Lung (tissue), 12 donors: ENCODE data around the gene MIR17HG. TPM values are rescaled to one million over a fixed set of nuclear protein-coding genes. Genes with fewer than 3 reads are reported as not detected.
A peak's percentile ranks its signal among the peaks of the same experiment; 100 is the strongest.

Experiments
- ATAC-seq: fragments of 200-7000 bp; cut with Tn5 transposase; one replicate; pipeline ENCODE4 v1.9.1; 2020; ENCODE audit warnings: moderate number of reproducible peaks; ENCODE audit not compliant: insufficient read depth, low FRiP score
- DNase-seq, 3 donors: peaks; one replicate each; pipeline ENCODE4 v3.0.0-alpha.2; 2013 to 2017
- H3K27ac ChIP-seq, 2 donors: one replicate each; pipeline ENCODE4 v1.5.1; 2013; ENCODE audit warnings: mild to moderate bottlenecking in 2 of 2, moderate library complexity in 2 of 2, control low read depth in 1 of 2, inconsistent platforms in 1 of 2, low read depth in 1 of 2, low read length in 1 of 2
- H3K27me3 ChIP-seq, 3 donors: one replicate each; pipeline ENCODE4 v1.5.1; 2013; ENCODE audit warnings: low read length in 2 of 3; ENCODE audit not compliant: control insufficient read depth in 3 of 3, insufficient read depth in 3 of 3
- H3K36me3 ChIP-seq, 4 donors: one replicate each; pipeline ENCODE4 v1.5.1; 2013; ENCODE audit warnings: low read length in 4 of 4, mild to moderate bottlenecking in 1 of 4, moderate library complexity in 1 of 4; ENCODE audit not compliant: control insufficient read depth in 4 of 4, insufficient read depth in 4 of 4
- H3K4me1 ChIP-seq, 5 donors: one replicate each; pipeline ENCODE4 v1.5.1; 2013; ENCODE audit warnings: low read length in 5 of 5, mild to moderate bottlenecking in 2 of 5, moderate library complexity in 1 of 5; ENCODE audit not compliant: control insufficient read depth in 5 of 5, insufficient read depth in 5 of 5
- H3K4me3 ChIP-seq: one replicate; pipeline ENCODE4 v1.5.1; 2013; ENCODE audit warnings: mild to moderate bottlenecking, control low read depth, moderate library complexity
- H3K9ac ChIP-seq, 2 donors: one replicate each; pipeline ENCODE4 v1.5.1; 2013; ENCODE audit warnings: low read length in 2 of 2, control low read depth in 1 of 2; ENCODE audit not compliant: insufficient read depth in 1 of 2
- H3K9me3 ChIP-seq, 4 donors: one replicate each; pipeline ENCODE4 v1.5.1; 2013; ENCODE audit warnings: low read length in 3 of 4, mild to moderate bottlenecking in 1 of 4, moderate library complexity in 1 of 4; ENCODE audit not compliant: control insufficient read depth in 4 of 4, insufficient read depth in 3 of 4
- CTCF ChIP-seq: IDR thresholded peaks from 2 replicates; pipeline ENCODE4 v1.5.1; 2012; ENCODE audit warnings: mild to moderate bottlenecking; ENCODE audit errors: control extremely low read depth, extremely low read depth
- WGBS, 2 donors: extraction: QIAGEN DNeasy Blood & Tissue Kit; methylation state at CpG; one replicate each; pipeline ENCODE4 v1.1.7; 2013; 5-methylcytosine and 5-hydroxymethylcytosine counted together
- polyA plus RNA-seq, 2 donors: library from polyadenylated mRNA; stranded (reverse); fragments of 200-250 nt; gene quantifications; one replicate each; pipeline ENCODE4 v1.2.1, GENCODE V29; 2013
- total RNA-seq, 2 donors: library from RNA; depleted of rRNA in 1 of 2; stranded (reverse); fragments of >200 nt in 1 of 2; gene quantifications; one replicate each; pipeline ENCODE4 v1.2.1, GENCODE V29; 2014 to 2021
- donor health status: control.
- donor health status: control.
- donor health status: Bipolar disorder and iron deficiency.
- donor health status: healthy.
- donor health status: DM: yes; HTN: yes; CAD: no.

The MIR17HG gene
- total and polyA plus RNA-seq, 4 donors, result 0.60 to 8.8 (median 7.1) TPM

GRCh38 chr13:91323349-91323748 lies 24.1 kb upstream of the MIR17HG start:
- no peaks in the 10 kb centered on the region for H3K9me3 ChIP-seq
- H3K9ac ChIP-seq, result no peak overlapping the region
- H3K27ac ChIP-seq, result no peak overlapping the region
- WGBS, 2 donors, result 77 to 88% methylated on average over 3 of the region's 3 CpGs
- ATAC-seq, result no peak
- H3K36me3 ChIP-seq, result no peaks in the 10 kb centered on the region
- TF ChIP-seq CTCF, result no peak
- H3K4me3 ChIP-seq, result no peak overlapping the region
- DNase-seq, result no peak
- no peaks in the 10 kb centered on the region for H3K4me1 ChIP-seq
- no peaks in the 10 kb centered on the region for H3K27me3 ChIP-seq

- H3K9ac ChIP-seq, result no peak overlapping the region
- TF ChIP-seq CTCF, result no peak
- H3K27ac ChIP-seq, result no peak overlapping the region
- H3K36me3 ChIP-seq, result no peaks in the 10 kb centered on the region
- H3K4me3 ChIP-seq, result no peak overlapping the region
- DNase-seq (peak in 2 of 3 donors; percentile 49 to 67), ATAC-seq (no peak)
- no peaks in the 10 kb centered on the region for H3K4me1 ChIP-seq
- no peaks in the 10 kb centered on the region for H3K27me3 ChIP-seq
- WGBS, 2 donors, result 51 to 66% methylated on average over 7 of the region's 7 CpGs
- no peaks in the 10 kb centered on the region for H3K9me3 ChIP-seq
Measured at GRCh38 chr13:91326146-91326545, 21.3 kb upstream of the MIR17HG start.

- no peak overlapping the region for H3K9ac ChIP-seq
- H3K27ac ChIP-seq, result no peak overlapping the region
- H3K36me3 ChIP-seq, result no peaks in the 10 kb centered on the region
- H3K27me3 ChIP-seq, result no peaks in the 10 kb centered on the region
- TF ChIP-seq CTCF, result no peak
- no peaks in the 10 kb centered on the region for H3K4me1 ChIP-seq
- H3K9me3 ChIP-seq, result no peaks in the 10 kb centered on the region
- ATAC-seq (no peak), DNase-seq (no peak)
- H3K4me3 ChIP-seq, result no peak overlapping the region
- WGBS, 2 donors, result 89 to 96% methylated on average over 1 of the region's 1 CpG
Measured at GRCh38 chr13:91328726-91329125, 18.8 kb upstream of the MIR17HG start.

GRCh38 chr13:91329733-91330132 lies 17.8 kb upstream of the MIR17HG start:
- 78 to 81% methylated on average over 1 of the region's 1 CpG for WGBS, 2 donors
- H3K27ac ChIP-seq, result no peak overlapping the region

More at GRCh38 chr13:91329733-91330132, 17.8 kb upstream of the MIR17HG start:
- DNase-seq, result no peak
- no peaks in the 10 kb centered on the region for H3K36me3 ChIP-seq
- no peaks in the 10 kb centered on the region for H3K4me1 ChIP-seq
- H3K4me3 ChIP-seq, result no peak overlapping the region
- no peak overlapping the region for H3K9ac ChIP-seq
- H3K27me3 ChIP-seq, result no peaks in the 10 kb centered on the region
- no peak for TF ChIP-seq CTCF
- no peak for ATAC-seq
- no peaks in the 10 kb centered on the region for H3K9me3 ChIP-seq
